T-helper 1 cell treated with Interleukin-12 subunit alpha and Interleukin-12 subunit beta and Interleukin-4 antibody, amounts not matched to agents 30 μg/mL and 1 μg/mL, for 36 hours (primary cell): Measurements from ENCODE around the gene SPATA25.
A peak's percentile ranks its signal among the peaks of the same experiment; 100 is the strongest.
"Not testable (repeated sequence)": the region's sequence is repeated elsewhere in the genome, so short reads cannot be mapped to it uniquely, and the experiment has no call there.

Experiments used
- H3K27ac Mint-ChIP-seq: one replicate; pipeline ENCODE4 v1.8.0; 2021; ENCODE audit warnings: mild to moderate bottlenecking, mixed read lengths
- H3K27me3 Mint-ChIP-seq: one replicate; pipeline ENCODE4 v1.8.0; 2021; ENCODE audit warnings: low read depth, mixed read lengths
- H3K36me3 Mint-ChIP-seq: one replicate; pipeline ENCODE4 v1.8.0; 2021; ENCODE audit warnings: low read depth, mixed read lengths
- H3K4me1 Mint-ChIP-seq: one replicate; pipeline ENCODE4 v1.8.0; 2021; ENCODE audit warnings: low read depth, mixed read lengths
- H3K4me3 Mint-ChIP-seq: one replicate; pipeline ENCODE4 v1.8.0; 2021; ENCODE audit warnings: mild to moderate bottlenecking, moderate library complexity, mixed read lengths
- H3K9me3 Mint-ChIP-seq: one replicate; pipeline ENCODE4 v1.8.0; 2021; ENCODE audit warnings: mixed read lengths

SPATA25 gene, protein sequence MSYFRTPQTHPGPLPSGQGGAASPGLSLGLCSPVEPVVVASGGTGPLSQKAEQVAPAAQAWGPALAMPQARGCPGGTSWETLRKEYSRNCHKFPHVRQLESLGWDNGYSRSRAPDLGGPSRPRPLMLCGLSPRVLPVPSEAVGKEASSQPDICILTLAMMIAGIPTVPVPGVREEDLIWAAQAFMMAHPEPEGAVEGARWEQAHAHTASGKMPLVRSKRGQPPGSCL

DNA sequence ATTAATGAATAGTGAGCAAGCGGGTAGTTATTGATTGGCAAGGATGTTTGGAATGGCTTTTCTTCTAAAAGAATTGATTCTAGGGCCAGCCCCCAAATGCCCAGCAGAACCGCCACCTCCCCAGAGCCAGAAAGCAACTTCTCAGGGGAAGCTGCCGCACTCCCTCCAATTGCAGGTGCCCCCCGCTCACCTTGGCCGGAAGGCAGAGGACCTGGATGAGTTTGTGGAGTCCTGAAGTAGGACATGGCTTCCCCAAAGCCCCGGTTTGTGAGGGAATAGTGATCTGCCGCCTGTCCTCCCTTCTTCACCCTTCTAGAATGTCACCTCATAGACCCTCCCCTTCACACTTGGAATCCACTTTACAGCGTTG is at the start of gene SPATA25:
Gene SPATA25 (minus strand): TSS at position 277 of the 370 bp plus-strand sequence. CDS start 32 bp downstream, at position 245.
- no peaks in the 10 kb centered on the region for H3K9me3 Mint-ChIP-seq
- peaks cover 25% of the 10 kb centered on the region for H3K4me1 Mint-ChIP-seq
- H3K27me3 Mint-ChIP-seq: peaks cover 8% of the 10 kb centered on the region
- H3K27ac Mint-ChIP-seq: no peak within 1 kb of the TSS
- no peak within 1 kb of the TSS for H3K4me3 Mint-ChIP-seq
- H3K36me3 Mint-ChIP-seq: peaks cover 16% of the 10 kb centered on the region

GRCh38 chr20:45935416-45936046 is 48.1 kb upstream of the SPATA25 start:
- H3K36me3 Mint-ChIP-seq: peaks cover 24% of the 10 kb centered on the region
- no peaks in the 10 kb centered on the region for H3K9me3 Mint-ChIP-seq

DNA sequence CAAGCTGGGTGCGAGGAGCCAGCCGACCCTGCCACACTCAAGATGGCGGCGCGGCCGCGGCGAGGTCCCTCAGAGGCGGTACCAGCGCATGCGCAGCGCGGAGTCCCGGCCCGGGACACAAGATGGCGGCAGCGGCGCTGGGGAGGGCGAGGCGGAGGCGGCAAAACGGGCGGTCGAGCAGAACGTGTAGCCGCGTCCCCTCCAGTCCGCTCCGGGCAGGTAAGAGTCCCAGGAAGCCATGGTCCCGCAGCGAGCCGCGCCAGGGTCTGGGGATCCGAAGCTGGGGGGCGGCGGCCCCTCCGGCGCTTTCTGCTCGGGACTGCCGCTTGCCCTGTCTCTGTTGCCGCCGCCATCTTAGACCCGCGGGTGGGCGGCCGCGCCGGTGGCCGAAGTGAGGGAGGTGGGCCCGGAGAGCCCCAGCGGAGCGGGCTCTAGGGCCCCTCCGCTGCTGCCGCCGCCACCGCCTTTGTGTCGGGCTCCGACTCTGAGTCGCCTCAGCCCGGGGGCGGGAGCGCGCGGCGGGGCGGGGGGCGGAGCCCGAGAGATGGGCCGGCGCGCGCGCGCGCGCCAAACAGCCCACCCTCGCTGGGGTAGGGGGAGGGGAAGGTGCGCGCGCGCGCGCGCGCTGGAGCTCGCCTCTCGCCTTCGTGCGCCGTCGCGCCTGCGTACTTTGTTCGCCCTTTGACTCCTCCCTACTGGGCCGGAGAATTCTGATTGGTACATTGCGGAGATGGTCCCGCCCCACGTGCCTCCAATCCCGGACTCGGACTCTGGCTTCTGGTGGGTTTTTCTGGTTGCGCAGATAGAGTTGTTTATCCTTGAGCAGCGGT is 47.4 kb upstream of the SPATA25 start, which contains the start of gene PCIF1:
Gene PCIF1 (plus strand): TSS at position 98 of the 830 bp plus-strand sequence. CDS start 4,317 bp downstream, outside the sequence.
- H3K4me1 Mint-ChIP-seq: peaks cover 23% of the 10 kb centered on the region
- H3K27me3 Mint-ChIP-seq: no peaks in the 10 kb centered on the region
- H3K9me3 Mint-ChIP-seq: no peaks in the 10 kb centered on the region
- H3K4me3 Mint-ChIP-seq: peak within 1 kb of the TSS; percentile 98
- peaks cover 22% of the 10 kb centered on the region for H3K36me3 Mint-ChIP-seq
- H3K27ac Mint-ChIP-seq: peak within 1 kb of the TSS; percentile 98

More at GRCh38 chr20:45935416-45936046, 48.1 kb upstream of the SPATA25 start:
- peak overlapping the region; percentile 98 for H3K4me3 Mint-ChIP-seq
- peaks cover 23% of the 10 kb centered on the region for H3K4me1 Mint-ChIP-seq
- no peaks in the 10 kb centered on the region for H3K27me3 Mint-ChIP-seq
- peak overlapping the region; percentile 96 for H3K27ac Mint-ChIP-seq

DNA sequence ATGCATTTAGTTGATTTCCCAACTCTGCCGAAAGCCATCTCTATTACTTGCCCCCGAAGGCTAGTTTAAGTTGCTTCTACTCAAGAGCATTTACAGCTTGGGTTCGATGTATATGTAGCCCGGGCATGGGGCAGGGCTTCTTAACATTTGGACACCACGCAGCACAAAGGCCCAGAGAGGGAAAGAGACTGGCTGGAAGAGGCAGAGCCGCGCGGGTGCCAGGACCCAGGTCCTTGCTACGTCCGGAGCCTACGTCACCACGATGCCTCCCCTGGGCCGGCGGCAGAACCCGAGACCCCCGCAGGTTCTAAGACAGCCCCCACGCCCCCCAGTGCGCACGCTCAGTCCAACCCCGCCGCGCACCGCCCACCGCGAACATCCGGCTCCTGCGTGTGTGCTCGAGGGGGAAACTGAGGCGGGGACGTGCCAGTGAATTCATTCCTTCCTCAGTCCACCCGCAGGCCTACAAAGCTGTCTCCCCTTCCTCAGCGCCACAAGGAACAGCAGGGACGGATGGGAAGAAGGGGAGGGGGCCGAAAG is 46.7 kb upstream of the SPATA25 start:
- peak overlapping the region; percentile 91 for H3K4me3 Mint-ChIP-seq
- H3K9me3 Mint-ChIP-seq: no peaks in the 10 kb centered on the region
- peaks cover 19% of the 10 kb centered on the region for H3K4me1 Mint-ChIP-seq
- H3K27me3 Mint-ChIP-seq: no peaks in the 10 kb centered on the region
- peak overlapping the region; percentile 98 for H3K27ac Mint-ChIP-seq
- H3K36me3 Mint-ChIP-seq: peaks cover 17% of the 10 kb centered on the region

DNA sequence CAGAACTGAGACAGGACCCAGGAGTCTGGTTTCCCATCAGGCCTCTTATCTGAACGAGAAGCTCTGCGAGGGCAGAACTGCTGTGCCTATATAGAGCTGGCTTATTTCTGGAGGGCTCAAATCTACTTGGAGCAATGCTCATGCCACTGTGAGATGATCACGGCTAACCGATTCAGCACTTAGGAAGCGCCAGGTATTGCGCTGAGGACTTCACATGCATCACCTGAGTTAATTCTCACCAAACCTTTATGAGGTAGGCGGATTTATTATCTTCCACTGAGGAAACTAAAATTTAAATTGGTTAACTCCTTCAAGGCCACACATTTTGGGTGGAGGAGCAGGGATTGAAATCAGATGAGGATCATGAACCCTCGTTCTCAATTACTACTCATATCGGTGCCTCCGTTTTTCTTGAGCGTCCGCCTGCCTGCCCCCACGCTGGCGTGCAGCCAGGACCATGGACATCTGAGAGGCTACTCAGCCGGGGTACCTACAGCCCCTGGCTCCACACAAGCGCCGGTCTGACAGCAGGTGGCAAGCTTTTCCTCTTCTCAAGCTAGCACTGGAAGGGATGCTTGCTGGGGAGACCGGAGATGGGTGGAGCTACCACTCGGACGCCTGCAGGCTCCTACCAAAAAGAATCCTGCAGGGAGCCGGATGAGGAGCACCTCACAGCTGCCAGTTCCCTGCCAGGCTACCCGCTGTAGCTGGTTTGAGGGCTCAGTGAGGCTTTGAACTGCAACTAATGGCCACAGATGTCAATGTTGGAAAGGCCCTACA is 46.0 kb upstream of the SPATA25 start:
- Mint-ChIP-seq H3K4me3 (peak overlapping the region; percentile 91), H3K36me3 (peaks cover 14% of the 10 kb centered on the region), H3K27me3 (no peaks in the 10 kb centered on the region), H3K27ac (peak overlapping the region; percentile 98), H3K4me1 (peaks cover 18% of the 10 kb centered on the region), H3K9me3 (no peaks in the 10 kb centered on the region)

GRCh38 chr20:45931680-45932079 is 44.3 kb upstream of the SPATA25 start:
- not testable (repeated sequence) for H3K4me3 Mint-ChIP-seq, H3K9me3 Mint-ChIP-seq, H3K36me3 Mint-ChIP-seq, H3K27ac Mint-ChIP-seq, H3K4me1 Mint-ChIP-seq, H3K27me3 Mint-ChIP-seq

DNA sequence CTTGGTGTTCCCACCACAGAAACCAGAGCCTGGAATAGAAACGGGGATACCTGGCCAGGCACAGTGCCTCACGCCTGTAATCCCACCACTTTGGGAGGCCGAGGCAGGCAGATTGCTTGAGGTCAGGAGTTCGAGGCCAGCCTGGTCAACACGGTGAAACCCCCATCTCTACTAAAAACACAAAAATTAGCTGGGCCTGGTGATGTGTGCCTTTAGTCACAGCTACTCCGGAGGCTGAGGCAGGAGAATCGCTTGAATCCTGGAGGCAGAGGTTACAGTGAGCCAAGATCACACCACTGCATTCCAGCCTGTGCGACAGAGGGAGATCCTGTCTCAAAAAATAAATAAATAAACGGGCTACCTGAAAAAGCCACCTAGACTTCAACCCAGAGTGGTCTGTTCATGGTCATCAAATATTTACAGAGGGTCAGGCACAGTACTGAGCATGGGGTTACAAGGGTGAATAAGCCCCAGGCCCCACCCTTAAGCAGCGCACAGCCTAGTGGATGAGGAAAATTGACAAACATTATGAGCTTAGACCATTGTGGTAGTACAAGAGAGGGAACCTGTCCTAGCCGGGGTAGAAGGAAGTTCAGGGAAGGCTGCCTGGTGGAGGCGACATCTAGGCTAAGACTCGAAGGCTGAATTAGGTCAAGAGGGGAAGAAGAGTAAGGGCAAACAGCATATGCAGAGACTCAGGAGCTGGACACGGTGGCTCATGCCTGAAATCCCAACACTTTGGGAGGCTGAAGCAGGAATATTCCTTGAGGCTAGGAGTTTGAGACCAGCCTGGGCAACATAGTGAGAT is 39.9 kb upstream of the SPATA25 start:
- Mint-ChIP-seq H3K27me3 (peaks cover 8% of the 10 kb centered on the region), H3K27ac (no peak overlapping the region), H3K9me3 (no peaks in the 10 kb centered on the region), H3K36me3 (no peaks in the 10 kb centered on the region), H3K4me1 (peaks cover 3% of the 10 kb centered on the region), H3K4me3 (no peak overlapping the region)

DNA sequence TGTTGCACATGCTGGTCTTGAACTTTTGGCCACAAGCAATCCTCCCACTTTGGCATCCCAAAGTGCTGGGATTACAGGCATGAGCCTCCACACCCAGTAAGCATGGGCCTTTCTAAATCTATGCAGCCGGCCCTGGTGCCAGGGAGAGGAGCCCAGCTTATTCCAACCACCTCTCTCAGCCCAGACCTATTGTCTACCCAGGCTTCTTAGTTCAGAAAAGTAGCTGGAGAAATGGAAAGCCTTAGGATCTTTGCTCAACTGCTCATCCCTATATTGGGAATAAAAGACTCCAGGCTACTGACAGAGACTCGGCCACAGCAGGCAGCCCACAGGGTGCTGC is 39.3 kb upstream of the SPATA25 start:
- H3K27me3 Mint-ChIP-seq: peaks cover 10% of the 10 kb centered on the region
- H3K27ac Mint-ChIP-seq: no peak overlapping the region
- H3K36me3 Mint-ChIP-seq: no peaks in the 10 kb centered on the region
- H3K4me1 Mint-ChIP-seq: peaks cover 3% of the 10 kb centered on the region
- no peak overlapping the region for H3K4me3 Mint-ChIP-seq
- H3K9me3 Mint-ChIP-seq: no peaks in the 10 kb centered on the region

DNA sequence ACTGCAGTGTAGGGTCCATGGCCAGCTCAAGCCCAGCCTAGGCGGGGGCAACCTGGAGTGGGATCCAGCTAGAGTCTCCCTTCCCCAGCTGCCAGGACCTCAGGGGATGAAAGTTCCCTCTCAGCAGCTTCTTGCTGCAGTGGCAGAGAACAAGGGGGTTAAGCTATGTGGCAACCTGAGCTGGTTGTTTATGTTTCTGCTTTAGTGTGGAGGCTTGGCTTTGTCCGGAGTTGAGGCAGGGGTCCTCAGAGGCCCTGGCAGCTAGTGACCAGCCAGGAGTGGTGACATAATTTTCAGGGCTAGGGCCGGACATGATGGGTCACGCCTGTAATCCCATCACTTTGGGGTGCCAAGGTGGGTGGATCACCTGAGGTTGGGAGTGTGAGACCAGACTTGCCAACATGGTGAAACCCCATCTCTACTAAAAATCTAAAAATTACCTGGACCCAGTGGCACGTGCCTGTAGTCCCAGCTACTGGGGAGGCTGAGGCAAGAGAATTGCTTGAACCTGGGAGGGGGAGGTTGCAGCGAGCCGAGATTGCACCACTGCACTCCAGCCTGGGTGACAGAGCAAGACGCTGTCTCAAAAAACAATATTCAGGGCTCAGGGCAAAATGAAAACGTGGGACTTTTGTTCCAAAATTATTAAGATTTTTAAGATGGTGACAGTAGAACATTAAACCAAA is 38.5 kb upstream of the SPATA25 start:
- peaks cover 13% of the 10 kb centered on the region for H3K27me3 Mint-ChIP-seq
- no peak overlapping the region for H3K4me3 Mint-ChIP-seq
- no peaks in the 10 kb centered on the region for H3K36me3 Mint-ChIP-seq
- peaks cover 3% of the 10 kb centered on the region for H3K4me1 Mint-ChIP-seq
- no peaks in the 10 kb centered on the region for H3K9me3 Mint-ChIP-seq
- no peak overlapping the region for H3K27ac Mint-ChIP-seq

GRCh38 chr20:45924391-45925261 is 37.2 kb upstream of the SPATA25 start:
- Mint-ChIP-seq H3K36me3 (no peaks in the 10 kb centered on the region), H3K9me3 (no peaks in the 10 kb centered on the region), H3K4me3 (no peak overlapping the region), H3K4me1 (peaks cover 3% of the 10 kb centered on the region), H3K27ac (no peak overlapping the region), H3K27me3 (peaks cover 19% of the 10 kb centered on the region)

GRCh38 chr20:45921337-45922189 is 34.1 kb upstream of the SPATA25 start:
- Mint-ChIP-seq H3K36me3 (no peaks in the 10 kb centered on the region), H3K9me3 (no peaks in the 10 kb centered on the region), H3K4me1 (peaks cover 3% of the 10 kb centered on the region), H3K27ac (no peak overlapping the region), H3K27me3 (peaks cover 20% of the 10 kb centered on the region), H3K4me3 (no peak overlapping the region)
